GM13976 (cell line): ENCODE measurements around the gene PHLDA1.
"Not testable (repeated sequence)": the region's sequence is repeated elsewhere in the genome, so short reads cannot be mapped to it uniquely, and the experiment has no call there.

Source experiments
- DNase-seq: peaks from one replicate; pipeline ENCODE4 v3.0.0; 2012; ENCODE audit warnings: low spot score
- CTCF ChIP-seq: IDR thresholded peaks from 2 replicates; pipeline ENCODE4 v1.5.1; 2012; ENCODE audit warnings: borderline replicate concordance, mild to moderate bottlenecking; ENCODE audit not compliant: insufficient read depth; ENCODE audit errors: extremely low read depth, missing control alignments, control extremely low read depth
- in situ Hi-C: fragments of 300-500 bp; cut with MboI; formaldehyde crosslinking; loops from one replicate; pipeline ENCODE4 v1.12.0; 2022; ENCODE audit warnings: low sequenced_read_pairs, mixed read lengths, inconsistent platforms; ENCODE audit not compliant: unreplicated experiment

The PHLDA1 gene

GRCh38 chr12:75991753-75992152, 39.8 kb downstream of the PHLDA1 start:
- in situ Hi-C loops, result no loop called here
- TF ChIP-seq CTCF, result no peak
- DNase-seq, result no peak

GRCh38 chr12:75990189-75990912, 41.2 kb downstream of the PHLDA1 start:
- DNase-seq, result no peak
- no peak for TF ChIP-seq CTCF
- in situ Hi-C loops, result no loop called here

GRCh38 chr12:75987709-75988108, 43.9 kb downstream of the PHLDA1 start:
- DNase-seq, in situ Hi-C loops: not testable (repeated sequence)

- in situ Hi-C loops, result no loop called here
- no peak for DNase-seq
- TF ChIP-seq CTCF, result no peak
These were observed 45.4 kb downstream of the PHLDA1 start for GRCh38 chr12:75986001-75986746.

- TF ChIP-seq CTCF, result no peak
- in situ Hi-C loops, result no loop called here
- DNase-seq, result no peak
These were observed 46.0 kb downstream of the PHLDA1 start for GRCh38 chr12:75985566-75985965.

GRCh38 chr12:75984577-75985182, 46.9 kb downstream of the PHLDA1 start:
- no peak for DNase-seq
- TF ChIP-seq CTCF, result no peak
- in situ Hi-C loops, result no loop called here

GRCh38 chr12:75983851-75984250, 47.7 kb downstream of the PHLDA1 start:
- DNase-seq, in situ Hi-C loops: not testable (repeated sequence)
